ENCODE results near the gene SPACA7. TPM values are rescaled to one million over a fixed set of nuclear protein-coding genes. Genes with fewer than 3 reads are reported as not detected.

The SPACA7 gene
- total and polyA plus RNA-seq, 11 donors, result not detected

DNA sequence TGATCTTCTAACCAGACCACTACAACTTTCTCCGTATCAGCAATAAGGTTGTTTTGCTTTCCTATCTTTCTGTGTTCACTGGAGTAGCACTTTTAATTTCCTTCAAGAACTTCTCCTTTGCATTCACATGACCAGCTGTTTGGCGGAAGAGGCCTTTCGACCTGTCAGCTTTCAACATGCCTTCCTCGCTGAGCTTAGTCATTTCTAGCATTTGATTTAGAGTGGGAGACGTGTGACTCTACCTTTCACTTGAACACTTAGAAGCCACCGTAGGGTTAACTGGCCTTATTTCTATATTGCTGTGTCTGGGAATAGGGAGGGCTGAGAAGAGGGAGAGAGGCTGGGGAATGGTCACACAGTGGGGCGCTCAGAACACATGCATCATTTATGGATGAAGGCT, 107.1 kb downstream of the SPACA7 start:
- 96 to 97% (median 97%) methylated on average over 7 of the region's 7 CpGs for WGBS, 4 donors
- H3K27me3 ChIP-seq, result no peaks in the 10 kb centered on the region
- H3K27ac ChIP-seq, result no peak overlapping the region
- no peak for TF ChIP-seq POLR2A (IDR thresholded peaks at IDR 0.05)
- ATAC-seq (no peak), DNase-seq (no peak)
- intact Hi-C loops (cut with DNase I), result no loop called here
- peaks cover 0 to 5% (median 0%) of the 10 kb centered on the region in 12 donors for H3K4me1 ChIP-seq
- H3K9me3 ChIP-seq, result peaks cover 0 to 26% (median 3%) of the 10 kb centered on the region in 12 donors
- H3K4me3 ChIP-seq, result no peak overlapping the region
- peaks cover 0 to 30% (median 15%) of the 10 kb centered on the region in 9 donors for H3K36me3 ChIP-seq

Other genes with a start within 250 kb of the SPACA7 start
- gene TUBGCP3, start 211.8 kb downstream of the SPACA7 start, total RNA-seq, result 10 to 100 TPM; 11.8 to 23.5 (median 17.4) TPM
- 10 to 100 TPM in 1 of 2 donors, 1 to 10 TPM in 1; 6.0 to 12.1 TPM for gene TUBGCP3, start 211.8 kb downstream of the SPACA7 start, polyA plus RNA-seq